WTC11 (cell line): Measurements from ENCODE around the gene VLDLR. TPM values are rescaled to one million over a fixed set of nuclear protein-coding genes. Genes with fewer than 3 reads are reported as not detected.

Source experiments
- ATAC-seq: fragments of 200-7000 bp; cut with Tn5 transposase; 2 replicates; pipeline ENCODE4 v1.10.0; 2021; ENCODE audit warnings: mild to moderate bottlenecking, moderate library complexity
- CTCF ChIA-PET: fragments of 300-600 bp; sonication (Branson Sonifier 250); formaldehyde crosslinking; loops from one replicate; lab custom pipeline; 2021; ENCODE audit warnings: antibody characterized with exemption; lab: Charles Lee
- POLR2A ChIA-PET: fragments of 350-600 bp; sonication (Branson Sonifier 250); formaldehyde crosslinking; loops from one replicate; lab custom pipeline; 2021; ENCODE audit warnings: antibody characterized with exemption; lab: Charles Lee
- DNase-seq: peaks from one replicate; pipeline ENCODE4 v3.0.0; 2021; ENCODE audit warnings: low spot score
- H3K27ac Mint-ChIP-seq: 2 replicates; pipeline ENCODE4 v1.8.0; 2021; ENCODE audit warnings: mixed read lengths
- H3K27me3 Mint-ChIP-seq: 2 replicates; pipeline ENCODE4 v1.8.0; 2021; ENCODE audit warnings: low read depth, mild to moderate bottlenecking, moderate library complexity, mixed read lengths
- H3K36me3 Mint-ChIP-seq: 2 replicates; pipeline ENCODE4 v1.8.0; 2021; ENCODE audit warnings: mixed read lengths
- H3K4me1 Mint-ChIP-seq: 2 replicates; pipeline ENCODE4 v1.8.0; 2022; ENCODE audit warnings: mixed read lengths
- H3K4me3 Mint-ChIP-seq: 2 replicates; pipeline ENCODE4 v1.8.0; 2021; ENCODE audit warnings: mild to moderate bottlenecking, moderate library complexity, mixed read lengths
- H3K9me3 Mint-ChIP-seq: 2 replicates; pipeline ENCODE4 v1.8.0; 2021; ENCODE audit warnings: mixed read lengths
- ARID4B ChIP-seq: sonication (generic); formaldehyde crosslinking; IDR thresholded peaks from 2 replicates; pipeline ENCODE4 v1.8.0; 2023; ENCODE audit warnings: missing genetic modification reagents, mild to moderate bottlenecking, borderline replicate concordance
- ATF3 ChIP-seq: sonication (generic); formaldehyde crosslinking; conservative IDR thresholded peaks from 2 replicates; pipeline ENCODE4 v1.8.1; 2022; ENCODE audit warnings: mild to moderate bottlenecking, missing genetic modification reagents
- CBFB ChIP-seq: sonication (generic); formaldehyde crosslinking; IDR thresholded peaks from 2 replicates; pipeline ENCODE4 v1.8.1; 2022; ENCODE audit warnings: mild to moderate bottlenecking, low read depth, missing genetic modification reagents
- CDX4 ChIP-seq: fragments of 250-450 bp; sonication (Bioruptor Pico); IDR thresholded peaks from 2 replicates; pipeline ENCODE4 v1.9.0; 2021; ENCODE audit warnings: moderate library complexity, mild to moderate bottlenecking, inconsistent platforms, borderline replicate concordance
- CREM ChIP-seq: sonication (generic); formaldehyde crosslinking; IDR thresholded peaks from 2 replicates; pipeline ENCODE4 v1.8.1; 2022; ENCODE audit warnings: mild to moderate bottlenecking, missing genetic modification reagents, moderate library complexity
- ETV6 ChIP-seq: sonication (generic); formaldehyde crosslinking; IDR thresholded peaks from 2 replicates; pipeline ENCODE4 v1.8.1; 2022; ENCODE audit warnings: mild to moderate bottlenecking, missing genetic modification reagents
- FOXP1 ChIP-seq: sonication (generic); formaldehyde crosslinking; IDR thresholded peaks from 2 replicates; pipeline ENCODE4 v1.8.0; 2022; ENCODE audit warnings: missing genetic modification reagents, mild to moderate bottlenecking, moderate library complexity, borderline replicate concordance
- FOXP4 ChIP-seq: sonication (generic); formaldehyde crosslinking; IDR thresholded peaks from 2 replicates; pipeline ENCODE4 v1.8.0; 2022; ENCODE audit warnings: mild to moderate bottlenecking, missing genetic modification reagents
- HMGA2 ChIP-seq: fragments of 250-450 bp; sonication (Bioruptor Pico); IDR thresholded peaks from 2 replicates; pipeline ENCODE4 v1.4.0; 2021; ENCODE audit warnings: mild to moderate bottlenecking, moderate library complexity
- JAZF1 ChIP-seq: fragments of 250-450 bp; sonication (Bioruptor Pico); IDR thresholded peaks from 2 replicates; pipeline ENCODE4 v1.9.0; 2021; ENCODE audit warnings: moderate library complexity, mild to moderate bottlenecking, inconsistent platforms
- NFATC4 ChIP-seq: fragments of 250-450 bp; sonication (Bioruptor Pico); IDR thresholded peaks from 2 replicates; pipeline ENCODE4 v1.9.0; 2021; ENCODE audit warnings: mild to moderate bottlenecking
- NFE2L1 ChIP-seq: sonication (generic); formaldehyde crosslinking; IDR thresholded peaks from 2 replicates; pipeline ENCODE4 v1.8.1; 2023; ENCODE audit warnings: missing genetic modification reagents
- NFYB ChIP-seq: sonication (generic); formaldehyde crosslinking; conservative IDR thresholded peaks from 2 replicates; pipeline ENCODE4 v1.8.0; 2022; ENCODE audit warnings: low read depth, missing genetic modification reagents
- OVOL2 ChIP-seq: fragments of 250-450 bp; sonication (Bioruptor Pico); IDR thresholded peaks from 2 replicates; pipeline ENCODE4 v1.9.0; 2021; ENCODE audit warnings: mild to moderate bottlenecking, borderline replicate concordance
- SP1 ChIP-seq: sonication (generic); formaldehyde crosslinking; conservative IDR thresholded peaks from 2 replicates; pipeline ENCODE4 v1.8.1; 2022; ENCODE audit warnings: missing genetic modification reagents
- TP53 ChIP-seq: sonication (generic); formaldehyde crosslinking; IDR thresholded peaks from 2 replicates; pipeline ENCODE4 v1.8.1; 2023; ENCODE audit warnings: mild to moderate bottlenecking, missing genetic modification reagents
- USF2 ChIP-seq: sonication (generic); formaldehyde crosslinking; IDR thresholded peaks from 2 replicates; pipeline ENCODE4 v1.8.1; 2023; ENCODE audit warnings: mild to moderate bottlenecking, missing genetic modification reagents, moderate library complexity
- ZNF121 ChIP-seq: sonication (generic); formaldehyde crosslinking; IDR thresholded peaks from 2 replicates; pipeline ENCODE4 v1.8.0; 2023; ENCODE audit warnings: missing genetic modification reagents
- ZNF138 ChIP-seq: sonication (generic); formaldehyde crosslinking; conservative IDR thresholded peaks from 2 replicates; pipeline ENCODE4 v1.8.1; 2022; ENCODE audit warnings: mild to moderate bottlenecking, moderate library complexity, missing genetic modification reagents
- ZNF281 ChIP-seq: sonication (generic); formaldehyde crosslinking; IDR thresholded peaks from 2 replicates; pipeline ENCODE4 v1.8.0; 2023; ENCODE audit warnings: mild to moderate bottlenecking, missing genetic modification reagents
- ZNF416 ChIP-seq: fragments of 250-450 bp; sonication (Bioruptor Pico); IDR thresholded peaks from 2 replicates; pipeline ENCODE4 v1.9.0; 2021; ENCODE audit warnings: mild to moderate bottlenecking, inconsistent platforms
- ZNF423 ChIP-seq: fragments of 250-450 bp; sonication (Bioruptor Pico); IDR thresholded peaks from 2 replicates; pipeline ENCODE4 v2.1.2; 2022; ENCODE audit warnings: mild to moderate bottlenecking, moderate library complexity
- ZNF671 ChIP-seq: fragments of 250-450 bp; sonication (Bioruptor Pico); IDR thresholded peaks from 2 replicates; pipeline ENCODE4 v1.8.0; 2021; ENCODE audit warnings: mild to moderate bottlenecking
- total RNA-seq: library from RNA; stranded (reverse); gene quantifications from 3 replicates; pipeline ENCODE4 v1.2.3, GENCODE V29; 2021

The VLDLR gene
- total RNA-seq, 1 experiment from 2014 or later, result 40.8 TPM

- ATAC-seq, result no peak
- POLR2A ChIA-PET, result no interaction called here
- DNase-seq, result no peak
- Mint-ChIP-seq H3K27ac (no peak overlapping the region), H3K4me1 (peaks cover 48% of the 10 kb centered on the region)
- TF ChIP-seq CDX4 (CRISPR knock-in tag), result no peak
- TF ChIP-seq ZNF138 (CRISPR knock-in tag), result no peak
- no peak for TF ChIP-seq NFATC4
- TF ChIP-seq CBFB, result no peak
- no peak for TF ChIP-seq SP1 (CRISPR knock-in tag)
- TF ChIP-seq ZNF671 (CRISPR knock-in tag), result no peak
- TF ChIP-seq, all 79 proteins: peak for 0
- Mint-ChIP-seq H3K9me3 (peaks cover 8% of the 10 kb centered on the region), H3K4me3 (no peak overlapping the region), H3K36me3 (peaks cover 7% of the 10 kb centered on the region), H3K27me3 (peaks cover 22% of the 10 kb centered on the region)
- CTCF ChIA-PET, result no interaction called here
Observed at GRCh38 chr9:2618289-2618688, 3.3 kb upstream of the VLDLR start.

GRCh38 chr9:2620919-2621721 lies 467 bp upstream of the VLDLR start:
- peak; percentile 88 for DNase-seq
- ATAC-seq, result peak; percentile 86
- Mint-ChIP-seq H3K27ac (peak overlapping the region; percentile 38), H3K4me3 (peak overlapping the region; percentile 77), H3K27me3 (peaks cover 30% of the 10 kb centered on the region), H3K4me1 (peaks cover 48% of the 10 kb centered on the region), H3K36me3 (peaks cover 21% of the 10 kb centered on the region), H3K9me3 (peaks cover 8% of the 10 kb centered on the region)
- POLR2A ChIA-PET, result no interaction called here
- CTCF ChIA-PET, result no interaction called here
- TF ChIP-seq NFYB (peak; percentile 42), FOXP1 (peak; percentile 70; the same call in 1 of the 2 replicates), ZNF281 (CRISPR knock-in tag) (no peak), OVOL2 (CRISPR knock-in tag) (no peak), CREM (CRISPR knock-in tag) (0 out of 2 replicates have a peak, but pooled peaks have one; percentile 38), NFE2L1 (CRISPR knock-in tag) (0 out of 2 replicates have a peak, but pooled peaks have one; percentile 30), CBFB (0 out of 2 replicates have a peak, but pooled peaks have one; percentile 12), USF2 (CRISPR knock-in tag) (peak; percentile 60), ZNF423 (CRISPR knock-in tag) (no peak), ARID4B (CRISPR knock-in tag) (peak; percentile 93), ZNF416 (CRISPR knock-in tag) (peak; percentile 2; the same call in 1 of the 2 replicates), HMGA2 (CRISPR knock-in tag) (no peak), ATF3 (CRISPR knock-in tag) (peak; percentile 83), ETV6 (CRISPR knock-in tag) (peak; percentile 77; the same call in 1 of the 2 replicates), SP1 (CRISPR knock-in tag) (peak; percentile 58), ZNF121 (CRISPR knock-in tag) (peak; percentile 77), FOXP4 (CRISPR knock-in tag) (0 out of 2 replicates have a peak, but pooled peaks have one; percentile 32), JAZF1 (CRISPR knock-in tag) (no peak), TP53 (CRISPR knock-in tag) (peak; percentile 57; the same call in 1 of the 2 replicates)
